Tibial nerve (tissue), 3 donors: ENCODE results near the gene ETV1.

Experiments
- POLR2A ChIP-seq, 2 donors: fragments of 450-650 bp; IDR thresholded peaks; one replicate each; pipeline ENCODE4 v1.6.1; 2017; ENCODE audit warnings: antibody characterized with exemption in 2 of 2, mild to moderate bottlenecking in 2 of 2, moderate library complexity in 2 of 2
- TF ChIP-seq, protein P1 (sequence below), 5 experiments: fragments of 200-600 bp in 3 of 5; fragments of 450-650 bp in 2 of 5; sonication (generic) in 3 of 5; IDR thresholded peaks; one replicate each; pipeline ENCODE4 v1.5.1; 2016 to 2019; ENCODE audit warnings: antibody characterized with exemption in 5 of 5, mild to moderate bottlenecking in 3 of 5, moderate library complexity in 2 of 5

DNA sequence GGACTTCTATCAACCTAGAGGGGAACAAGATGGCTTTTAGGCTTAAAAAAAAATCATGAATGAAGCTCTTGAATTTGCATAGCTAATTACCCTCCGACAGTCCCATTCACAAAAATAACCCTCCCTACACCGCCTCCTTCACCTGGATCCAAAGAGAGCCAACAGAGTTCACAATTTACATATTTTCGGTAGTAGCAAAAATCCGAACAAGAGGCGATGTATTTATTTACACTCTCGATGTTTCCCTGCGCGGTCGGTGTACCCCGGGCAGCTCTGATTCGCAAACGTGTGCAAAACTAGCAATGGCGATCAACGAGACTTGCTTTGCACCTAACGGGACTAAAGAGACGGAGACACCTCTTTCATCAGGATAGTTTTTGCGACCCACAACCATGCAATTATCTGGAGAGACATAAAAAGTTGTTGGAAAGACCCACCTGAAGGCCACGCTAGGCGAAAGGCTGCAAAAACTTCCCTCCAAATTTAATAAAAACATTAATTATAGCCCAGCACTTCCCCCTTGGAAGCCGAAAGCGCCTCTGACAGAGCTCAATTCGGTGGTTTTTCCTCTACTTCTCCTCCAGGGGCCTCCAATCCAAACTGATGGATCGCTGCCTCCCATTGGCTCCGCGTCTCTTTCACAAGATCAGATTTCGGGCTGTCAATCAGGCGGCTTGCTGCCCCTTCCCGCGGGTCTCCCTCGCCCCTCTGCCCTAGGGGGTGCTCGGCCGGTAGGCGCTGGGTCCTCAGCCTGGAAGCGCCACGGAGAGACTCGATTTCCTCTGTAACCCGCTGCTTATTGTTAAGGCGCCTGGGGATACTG lies at the start of gene ETV1:
- TF ChIP-seq, protein P1, sequence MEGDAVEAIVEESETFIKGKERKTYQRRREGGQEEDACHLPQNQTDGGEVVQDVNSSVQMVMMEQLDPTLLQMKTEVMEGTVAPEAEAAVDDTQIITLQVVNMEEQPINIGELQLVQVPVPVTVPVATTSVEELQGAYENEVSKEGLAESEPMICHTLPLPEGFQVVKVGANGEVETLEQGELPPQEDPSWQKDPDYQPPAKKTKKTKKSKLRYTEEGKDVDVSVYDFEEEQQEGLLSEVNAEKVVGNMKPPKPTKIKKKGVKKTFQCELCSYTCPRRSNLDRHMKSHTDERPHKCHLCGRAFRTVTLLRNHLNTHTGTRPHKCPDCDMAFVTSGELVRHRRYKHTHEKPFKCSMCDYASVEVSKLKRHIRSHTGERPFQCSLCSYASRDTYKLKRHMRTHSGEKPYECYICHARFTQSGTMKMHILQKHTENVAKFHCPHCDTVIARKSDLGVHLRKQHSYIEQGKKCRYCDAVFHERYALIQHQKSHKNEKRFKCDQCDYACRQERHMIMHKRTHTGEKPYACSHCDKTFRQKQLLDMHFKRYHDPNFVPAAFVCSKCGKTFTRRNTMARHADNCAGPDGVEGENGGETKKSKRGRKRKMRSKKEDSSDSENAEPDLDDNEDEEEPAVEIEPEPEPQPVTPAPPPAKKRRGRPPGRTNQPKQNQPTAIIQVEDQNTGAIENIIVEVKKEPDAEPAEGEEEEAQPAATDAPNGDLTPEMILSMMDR (IDR thresholded peaks at IDR 0.05) = peak in 4 of 5 experiments; percentile 6 to 43 (median 38)
- TF ChIP-seq POLR2A (IDR thresholded peaks at IDR 0.05) = peak in 1 of 2 donors; percentile 19
